Activated naive CD4-positive, alpha-beta T cell treated with anti-CD3 and anti-CD28 coated beads for 36 hours (primary cell): ENCODE results near the gene PCGF1. TPM values are rescaled to one million over a fixed set of nuclear protein-coding genes. Genes with fewer than 3 reads are reported as not detected.
"Not testable (repeated sequence)": the region's sequence is repeated elsewhere in the genome, so short reads cannot be mapped to it uniquely, and the experiment has no call there.

Experiments
- CTCF ChIA-PET: fragments of 350-600 bp; sonication (Branson Sonifier 250); formaldehyde crosslinking; loops from one replicate; lab custom pipeline; 2021; ENCODE audit warnings: antibody characterized with exemption; lab: Charles Lee
- DNase-seq: peaks from one replicate; pipeline ENCODE4 v3.0.0-alpha.2; 2020
- H3K27ac Mint-ChIP-seq: one replicate; pipeline ENCODE4 v1.8.0; 2021; ENCODE audit warnings: mild to moderate bottlenecking, mixed read lengths
- H3K27me3 Mint-ChIP-seq: one replicate; pipeline ENCODE4 v1.8.0; 2021; ENCODE audit warnings: low read depth, mixed read lengths
- H3K36me3 Mint-ChIP-seq: one replicate; pipeline ENCODE4 v1.8.0; 2021; ENCODE audit warnings: low read depth, mixed read lengths
- H3K4me1 Mint-ChIP-seq: one replicate; pipeline ENCODE4 v1.8.0; 2021; ENCODE audit warnings: low read depth, mixed read lengths
- H3K4me3 Mint-ChIP-seq: one replicate; pipeline ENCODE4 v1.8.0; 2021; ENCODE audit warnings: mild to moderate bottlenecking, moderate library complexity, mixed read lengths
- H3K9me3 Mint-ChIP-seq: one replicate; pipeline ENCODE4 v1.8.0; 2021; ENCODE audit warnings: mixed read lengths
- intact Hi-C: fragments of 100-400 bp; cut with micrococcal nuclease; formaldehyde crosslinking; loops from one replicate; pipeline ENCODE4 v1.15.1; 2023
- total RNA-seq, 2 experiments: library from RNA; stranded (reverse); gene quantifications; one replicate each; pipeline ENCODE4 v1.2.3, GENCODE V29; 2021

PCGF1 gene
- total RNA-seq, 2 experiments from 2014 or later, result 21.1 to 24.4 TPM

GRCh38 chr2:74472945-74473258, 34.6 kb downstream of the PCGF1 start:
- Mint-ChIP-seq H3K36me3 (peaks cover 18% of the 10 kb centered on the region), H3K4me3 (peak overlapping the region; percentile 98), H3K9me3 (no peaks in the 10 kb centered on the region), H3K27me3 (no peaks in the 10 kb centered on the region), H3K4me1 (peaks cover 20% of the 10 kb centered on the region), H3K27ac (peak overlapping the region; percentile 98)
- intact Hi-C loops, result loop anchor here (1.0 kb wide), 3 partner anchors 10 to 19 kb away; partner anchors contain the start of genes TTC31 and WBP1
- CTCF ChIA-PET, result interaction anchor here (1.0 to 2.9 kb wide), 4 partner anchors 9 to 143 kb away, joined by 3 to 31 read pairs (median 4); partner anchors contain the start of genes CCDC142 and TTC31
- DNase-seq, result no peak

DNA sequence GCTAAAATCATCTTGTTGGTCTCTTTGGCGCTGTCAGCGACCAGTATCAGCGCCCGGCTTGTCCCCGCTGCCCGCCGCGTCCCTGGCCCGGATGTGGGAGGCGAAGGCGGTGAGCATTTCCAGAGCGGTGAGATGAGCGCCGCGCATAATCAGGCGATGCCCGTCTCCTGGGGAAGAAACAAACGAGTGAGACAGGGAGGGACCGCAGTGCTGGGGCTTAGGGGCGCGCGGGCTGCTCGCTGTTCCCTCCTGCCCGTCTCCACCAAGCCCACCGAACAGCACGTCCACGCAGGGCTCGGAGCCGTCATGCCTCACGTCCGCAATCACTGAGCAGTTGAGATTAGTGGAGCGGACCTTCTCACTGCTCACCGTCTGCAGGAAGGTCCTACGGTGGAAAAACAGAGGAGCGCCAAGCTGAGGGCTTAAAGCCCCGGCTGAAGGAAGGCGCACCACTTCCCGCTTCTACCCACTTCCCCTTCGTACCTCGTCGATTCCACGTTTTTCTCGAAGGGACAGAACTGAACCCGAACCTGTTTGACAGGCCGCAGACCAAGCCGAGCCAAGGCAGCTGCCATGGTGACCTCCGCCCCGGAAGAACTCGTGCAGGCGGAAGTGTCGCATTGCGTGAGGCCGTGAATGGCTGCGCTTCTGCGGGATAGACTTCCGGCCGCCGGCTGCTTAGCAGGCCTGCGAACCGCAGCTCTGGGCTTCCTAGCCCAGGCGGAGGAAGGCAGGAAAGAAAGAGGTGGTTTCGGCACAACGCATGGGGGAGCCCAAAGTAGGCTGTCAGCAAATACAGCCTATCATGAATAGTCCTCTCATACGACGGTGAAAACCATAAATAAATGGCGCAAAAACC, 35.2 kb downstream of the PCGF1 start, which contains the start of gene MRPL53:
Gene MRPL53 (minus strand): TSS at position 595 of the 859 bp plus-strand sequence. CDS start 20 bp downstream, at position 575.
- intact Hi-C loops, result loop anchor here (1.0 kb wide), 3 partner anchors 11 to 18 kb away; partner anchors contain the start of genes TTC31 and WBP1
- H3K4me3 Mint-ChIP-seq, result peak within 1 kb of the TSS; percentile 98
- no peaks in the 10 kb centered on the region for H3K27me3 Mint-ChIP-seq
- H3K9me3 Mint-ChIP-seq, result no peaks in the 10 kb centered on the region
- H3K4me1 Mint-ChIP-seq, result peaks cover 20% of the 10 kb centered on the region
- CTCF ChIA-PET, result interaction anchor here (0.6 to 2.9 kb wide), 5 partner anchors 9 to 624 kb away, joined by 3 to 31 read pairs (median 3); partner anchors contain the start of genes CCDC142 and TTC31
- peak within 1 kb of the TSS; percentile 98 for H3K27ac Mint-ChIP-seq
- peak; percentile 97 for DNase-seq
- peaks cover 18% of the 10 kb centered on the region for H3K36me3 Mint-ChIP-seq

DNA sequence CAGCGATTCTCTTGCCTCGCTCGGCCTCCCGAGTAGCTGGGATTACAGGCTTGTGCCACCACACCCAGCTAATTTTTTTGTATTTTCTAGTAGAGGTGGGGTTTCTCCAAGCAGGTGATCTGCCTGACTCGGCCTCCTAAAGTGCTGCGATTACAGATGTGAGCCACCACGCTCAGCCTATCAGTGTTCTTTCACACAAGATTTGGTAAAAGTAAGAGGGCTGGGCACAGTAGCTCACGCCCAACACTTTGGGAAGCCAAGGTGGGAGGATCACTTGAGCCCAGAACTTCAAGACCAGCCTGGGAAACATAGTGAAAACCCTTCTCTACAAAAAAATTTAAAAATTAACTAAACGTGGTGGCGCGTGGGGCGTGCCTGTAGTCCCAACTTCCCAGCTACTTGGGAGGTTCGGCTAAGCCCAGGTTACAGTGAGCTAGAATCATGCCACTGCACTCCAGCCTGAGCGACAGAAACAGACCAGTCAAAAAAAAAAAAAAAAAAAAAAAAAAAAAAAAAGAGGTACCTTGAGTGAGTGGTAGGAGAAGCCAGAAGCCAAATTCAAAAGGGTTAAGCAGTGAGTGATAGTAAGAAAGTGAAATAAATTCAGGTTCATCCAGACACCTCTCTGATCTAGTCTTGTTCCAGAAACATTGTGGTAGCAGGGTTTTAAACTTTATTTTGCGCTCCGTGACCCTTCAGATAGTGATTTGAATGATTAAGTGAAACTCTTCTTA, 36.0 kb downstream of the PCGF1 start:
- CTCF ChIA-PET, result interaction anchor here (0.6 to 2.9 kb wide), 3 partner anchors 9 to 624 kb away, joined by 3 to 31 read pairs (median 3); partner anchors contain the start of genes CCDC142 and TTC31
- peaks cover 20% of the 10 kb centered on the region for H3K4me1 Mint-ChIP-seq
- intact Hi-C loops, result loop anchor here (1.0 kb wide), 3 partner anchors 12 to 17 kb away; partner anchors contain the start of genes TTC31 and WBP1
- H3K4me3 Mint-ChIP-seq, result peak overlapping the region; percentile 98
- peaks cover 18% of the 10 kb centered on the region for H3K36me3 Mint-ChIP-seq
- no peaks in the 10 kb centered on the region for H3K9me3 Mint-ChIP-seq
- H3K27ac Mint-ChIP-seq, result peak overlapping the region; percentile 98
- no peaks in the 10 kb centered on the region for H3K27me3 Mint-ChIP-seq
- DNase-seq, result no peak

GRCh38 chr2:74470742-74471141, 36.8 kb downstream of the PCGF1 start:
- Mint-ChIP-seq H3K36me3 (peaks cover 18% of the 10 kb centered on the region), H3K27ac (peak overlapping the region; percentile 33)
- CTCF ChIA-PET, result interaction anchor here (2.9 kb wide), 1 partner anchor 12 kb away, joined by 31 read pairs; the partner anchor contains the start of genes CCDC142 and TTC31

DNA sequence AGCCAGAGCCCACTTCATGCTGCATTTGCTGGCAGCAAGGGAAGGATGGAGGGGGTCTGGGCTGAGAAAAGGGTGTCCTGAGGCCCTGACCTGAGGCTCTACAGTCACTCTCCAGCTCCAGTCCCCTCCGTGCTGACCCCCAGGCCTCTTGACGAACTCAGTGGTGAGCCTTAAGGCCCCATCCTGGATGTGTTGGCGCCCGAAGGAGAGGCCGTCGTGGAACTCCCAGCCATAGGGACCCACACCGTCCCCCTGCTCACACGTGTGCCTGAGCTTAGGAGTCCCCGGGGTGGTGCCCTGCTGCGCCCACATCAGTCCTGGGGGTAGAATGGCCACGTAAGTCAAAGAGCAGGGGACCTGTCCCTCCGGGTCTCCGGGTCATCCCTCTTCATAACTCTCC, 43.1 kb downstream of the PCGF1 start:
- CTCF ChIA-PET, result interaction anchor here (1.0 kb wide), 1 partner anchor 125 kb away, joined by 3 read pairs; no protein-coding TSS in a partner anchor
- Mint-ChIP-seq H3K36me3 (peaks cover 2% of the 10 kb centered on the region), H3K9me3 (no peaks in the 10 kb centered on the region), H3K27ac (peak overlapping the region; percentile 75), H3K4me1 (peaks cover 24% of the 10 kb centered on the region), H3K4me3 (peak overlapping the region; percentile 99), H3K27me3 (no peaks in the 10 kb centered on the region)
- no peak for DNase-seq
- intact Hi-C loops, result no loop called here

More at GRCh38 chr2:74470742-74471141, 36.8 kb downstream of the PCGF1 start:
- intact Hi-C loops, DNase-seq, H3K9me3 Mint-ChIP-seq, H3K27me3 Mint-ChIP-seq: not testable (repeated sequence)
- Mint-ChIP-seq H3K4me1 (peaks cover 24% of the 10 kb centered on the region), H3K4me3 (peak overlapping the region; percentile 49)

DNA sequence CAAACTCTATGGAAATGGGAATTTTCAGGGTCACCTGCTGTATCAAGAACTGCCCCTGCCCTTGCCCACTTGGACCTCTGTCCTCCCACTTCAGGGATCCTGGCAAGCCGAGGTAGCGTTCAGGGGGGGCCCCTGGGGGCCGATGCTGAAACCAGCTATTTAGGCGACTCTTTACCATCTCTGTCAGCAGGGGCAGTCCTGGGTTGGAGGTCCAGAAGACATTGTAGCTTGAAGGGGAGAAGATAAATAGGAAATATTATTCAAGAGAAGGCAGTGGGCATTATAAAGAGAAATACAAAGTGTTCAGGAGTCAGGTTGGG, 44.7 kb downstream of the PCGF1 start:
- H3K27ac Mint-ChIP-seq, result no peak overlapping the region

DNA sequence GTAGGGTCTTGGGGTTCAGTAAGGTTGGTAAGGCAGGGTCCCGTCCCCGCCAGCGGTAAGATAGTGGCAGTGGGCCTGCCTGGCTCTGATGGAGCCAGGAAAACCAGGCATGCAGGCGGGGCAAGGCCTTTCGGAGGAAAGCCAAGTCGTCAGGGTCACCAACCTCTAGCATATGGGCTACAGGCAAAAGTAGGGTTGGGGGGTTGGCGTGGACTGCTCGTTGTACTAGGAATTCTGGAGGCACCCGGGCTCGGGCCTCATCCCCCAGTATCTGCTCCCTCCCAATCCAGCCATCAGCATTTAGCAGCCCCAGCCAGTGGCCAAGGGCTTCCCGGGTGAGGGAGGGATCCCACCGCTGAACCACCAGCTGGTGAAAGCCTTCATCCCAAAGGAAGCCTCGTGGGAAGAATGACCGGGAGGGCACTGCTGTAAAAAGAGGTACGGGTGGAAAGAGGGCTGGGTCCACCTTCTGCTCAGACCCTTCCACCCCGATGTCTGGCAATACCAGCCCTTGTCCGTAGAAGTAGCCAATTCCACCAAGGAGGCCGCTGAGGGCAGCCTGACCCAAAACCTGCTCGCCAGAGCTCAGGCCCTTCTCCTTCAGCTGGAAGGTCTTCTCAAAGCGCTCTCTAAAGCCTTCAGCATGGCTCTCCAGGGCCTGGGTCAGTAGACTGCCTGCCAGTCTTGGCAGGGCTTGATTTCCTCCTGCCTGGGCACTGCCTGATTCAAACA, 45.3 kb downstream of the PCGF1 start:
- no peak overlapping the region for H3K27ac Mint-ChIP-seq

More for the DNA sequence above, 44.7 kb downstream of the PCGF1 start:
- intact Hi-C loops, result no loop called here
- Mint-ChIP-seq H3K9me3 (no peaks in the 10 kb centered on the region), H3K4me1 (peaks cover 26% of the 10 kb centered on the region), H3K4me3 (no peak overlapping the region), H3K27me3 (no peaks in the 10 kb centered on the region), H3K36me3 (peaks cover 2% of the 10 kb centered on the region)
- CTCF ChIA-PET, result interaction anchor here (0.6 to 1.5 kb wide), 2 partner anchors 10 to 17 kb away, joined by 3 read pairs; partner anchors contain the start of gene MRPL53
- DNase-seq, result no peak

GRCh38 chr2:74461187-74462053, 46.1 kb downstream of the PCGF1 start:
- CTCF ChIA-PET, result interaction anchor here (0.7 to 1.9 kb wide), 2 partner anchors 21 to 126 kb away, joined by 3 to 7 read pairs; partner anchors contain the start of genes CCDC142 and TTC31
- Mint-ChIP-seq H3K27ac (no peak overlapping the region), H3K36me3 (peaks cover 6% of the 10 kb centered on the region), H3K4me3 (no peak overlapping the region), H3K4me1 (peaks cover 35% of the 10 kb centered on the region), H3K9me3 (no peaks in the 10 kb centered on the region), H3K27me3 (no peaks in the 10 kb centered on the region)
- intact Hi-C loops, result no loop called here
- DNase-seq, result no peak

More for the DNA sequence above, 45.3 kb downstream of the PCGF1 start:
- peaks cover 27% of the 10 kb centered on the region for H3K4me1 Mint-ChIP-seq
- DNase-seq, result no peak
- peaks cover 4% of the 10 kb centered on the region for H3K36me3 Mint-ChIP-seq
- no peaks in the 10 kb centered on the region for H3K9me3 Mint-ChIP-seq
- CTCF ChIA-PET, result interaction anchor here (0.6 to 1.9 kb wide), 4 partner anchors 10 to 126 kb away, joined by 3 to 7 read pairs (median 3); partner anchors contain the start of genes CCDC142, MRPL53 and TTC31
- H3K27me3 Mint-ChIP-seq, result no peaks in the 10 kb centered on the region
- intact Hi-C loops, result no loop called here
- no peak overlapping the region for H3K4me3 Mint-ChIP-seq

DNA sequence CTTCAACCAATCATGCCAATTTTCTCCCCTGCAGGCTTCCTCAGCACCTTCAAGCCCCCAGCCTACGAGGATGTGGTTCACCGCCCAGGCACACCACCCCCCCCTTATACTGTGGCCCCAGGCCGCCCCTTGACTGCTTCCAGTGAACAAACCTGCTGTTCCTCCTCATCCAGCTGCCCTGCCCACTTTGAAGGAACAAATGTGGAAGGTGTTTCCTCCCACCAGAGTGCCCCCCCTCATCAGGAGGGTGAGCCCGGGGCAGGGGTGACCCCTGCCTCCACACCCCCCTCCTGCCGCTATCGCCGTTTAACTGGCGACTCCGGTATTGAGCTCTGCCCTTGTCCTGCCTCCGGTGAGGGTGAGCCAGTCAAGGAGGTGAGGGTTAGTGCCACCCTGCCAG, 47.3 kb downstream of the PCGF1 start:
- H3K36me3 Mint-ChIP-seq, H3K27me3 Mint-ChIP-seq, H3K9me3 Mint-ChIP-seq, DNase-seq, intact Hi-C loops: not testable (repeated sequence)
- CTCF ChIA-PET, result interaction anchor here (1.9 kb wide), 1 partner anchor 22 kb away, joined by 7 read pairs; the partner anchor contains the start of genes CCDC142 and TTC31
- Mint-ChIP-seq H3K27ac (peak overlapping the region; percentile 56), H3K4me1 (peaks cover 41% of the 10 kb centered on the region), H3K4me3 (peak overlapping the region; percentile 92)

DNA sequence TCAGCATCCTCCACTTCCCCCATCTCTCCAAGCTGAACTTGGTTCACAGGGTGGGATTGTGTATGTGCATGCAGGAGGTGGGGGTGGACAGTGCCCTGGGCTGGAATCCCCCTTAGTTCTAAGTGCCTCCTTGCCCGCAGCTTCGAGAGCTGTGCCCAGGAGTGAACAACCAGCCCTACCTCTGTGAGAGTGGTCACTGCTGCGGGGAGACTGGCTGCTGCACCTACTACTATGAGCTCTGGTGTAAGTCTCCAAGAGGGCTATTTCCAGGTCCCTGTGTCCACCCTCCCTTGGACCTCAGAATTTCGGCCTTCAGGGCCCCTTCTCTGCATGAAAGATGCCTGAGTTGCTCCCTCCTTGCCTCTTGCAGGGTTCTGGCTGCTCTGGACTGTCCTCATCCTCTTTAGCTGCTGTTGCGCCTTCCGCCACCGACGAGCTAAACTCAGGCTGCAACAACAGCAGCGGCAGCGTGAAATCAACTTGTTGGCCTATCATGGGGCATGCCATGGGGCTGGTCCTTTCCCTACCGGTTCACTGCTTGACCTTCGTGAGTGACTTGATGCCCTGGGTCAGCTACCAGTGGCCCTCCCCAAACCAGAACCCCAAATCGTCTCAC, 47.9 kb downstream of the PCGF1 start:
- peaks cover 45% of the 10 kb centered on the region for H3K4me1 Mint-ChIP-seq
- H3K27ac Mint-ChIP-seq, result peak overlapping the region; percentile 28
- peak overlapping the region; percentile 92 for H3K4me3 Mint-ChIP-seq
- DNase-seq, CTCF ChIA-PET, H3K9me3 Mint-ChIP-seq, H3K27me3 Mint-ChIP-seq, H3K36me3 Mint-ChIP-seq: not testable (repeated sequence)
- intact Hi-C loops, result loop anchor here (2.0 to 10.0 kb wide), 7 partner anchors 207 to 1345 kb away; partner anchors contain the start of genes CCT7, DGUOK, MTHFD2 and PRADC1
